Sigmoid colon (tissue), 7 donors: ENCODE results near the gene ABCC8. TPM values are rescaled to one million over a fixed set of nuclear protein-coding genes. Genes with fewer than 3 reads are reported as not detected.

Experiments used
- DNase-seq: peaks from one replicate; pipeline ENCODE4 v3.0.0-alpha.2; 2019
- H3K27ac ChIP-seq, 4 donors: fragments of 200-600 bp; sonication (generic); one replicate each; pipeline ENCODE4 v1.5.1; 2016 to 2019; ENCODE audit warnings: mild to moderate bottlenecking in 1 of 4
- H3K27me3 ChIP-seq, 3 donors: fragments of 200-600 bp; sonication (generic); one replicate each; pipeline ENCODE4 v1.5.1; 2019; ENCODE audit warnings: mild to moderate bottlenecking in 1 of 3
- H3K36me3 ChIP-seq, 4 donors: fragments of 200-600 bp; sonication (generic); one replicate each; pipeline ENCODE4 v1.5.1; 2016 to 2019
- H3K4me1 ChIP-seq, 4 donors: fragments of 200-600 bp; sonication (generic); one replicate each; pipeline ENCODE4 v1.5.1; 2017 to 2019
- H3K4me3 ChIP-seq, 4 donors: fragments of 200-600 bp; sonication (generic); one replicate each; pipeline ENCODE4 v1.5.1; 2017 to 2019; ENCODE audit warnings: mild to moderate bottlenecking in 2 of 4, moderate library complexity in 1 of 4
- H3K9me3 ChIP-seq, 4 donors: fragments of 200-600 bp in 3 of 4; sonication (generic) in 3 of 4; one replicate each; pipeline versions ENCODE4 v1.5.1 to v1.6.1; 2013 to 2019
- CTCF ChIP-seq, 4 experiments: fragments of 450-650 bp in 3 of 4; fragments of 200-600 bp in 1 of 4; IDR thresholded peaks; one replicate each; pipeline ENCODE4 v1.5.1; 2016 to 2019; ENCODE audit warnings: antibody characterized with exemption in 4 of 4, mild to moderate bottlenecking in 3 of 4, moderate library complexity in 2 of 4
- EP300 ChIP-seq, 4 donors: sonication (generic); formaldehyde crosslinking; IDR thresholded peaks; one replicate each; pipeline ENCODE4 v1.6.1; 2017; ENCODE audit warnings: antibody characterized with exemption in 4 of 4
- POLR2A ChIP-seq, 2 donors: fragments of 450-650 bp; IDR thresholded peaks; one replicate each; pipeline ENCODE4 v1.6.1; 2016; ENCODE audit warnings: antibody characterized with exemption in 2 of 2, mild to moderate bottlenecking in 2 of 2, moderate library complexity in 2 of 2
- POLR2AphosphoS5 ChIP-seq, 4 donors: sonication (generic); formaldehyde crosslinking; IDR thresholded peaks; one replicate each; pipeline ENCODE4 v1.6.1; 2017; ENCODE audit warnings: antibody characterized with exemption in 4 of 4
- WGBS, 2 donors: extraction: QIAGEN DNeasy Blood & Tissue Kit; methylation state at CpG; one replicate each; pipeline ENCODE4 v1.1.7; 2013; 5-methylcytosine and 5-hydroxymethylcytosine counted together
- intact Hi-C: fragments of 100-400 bp; cut with DNase I; formaldehyde crosslinking; loops from one replicate; pipeline ENCODE4 v1.15.1; 2023
- polyA plus RNA-seq, 3 donors: library from polyadenylated mRNA; stranded (reverse); fragments of 200-250 nt; gene quantifications; one replicate each; pipeline ENCODE4 v1.2.3, GENCODE V29; 2013
- total RNA-seq, 4 donors: library from RNA; depleted of rRNA; stranded (reverse); fragments of >200 nt; gene quantifications; one replicate each; pipeline ENCODE4 v1.1.0, GENCODE V29; 2016
- donor health status: healthy with polysubstance abuse.
- donor health status: Bipolar disorder and iron deficiency.
- donor health status: healthy.

The ABCC8 gene
- total and polyA plus RNA-seq, 7 donors: 0.23 to 9.7 (median 2.6) TPM

GRCh38 chr11:17521106-17521900 is 44.7 kb upstream of the ABCC8 start:
- Histone ChIP-seq H3K9me3 (no peaks in the 10 kb centered on the region), H3K4me3 (no peak overlapping the region), H3K27ac (no peak overlapping the region), H3K4me1 (peaks cover 0 to under 1% (median 0%) of the 10 kb centered on the region in 4 donors), H3K36me3 (no peaks in the 10 kb centered on the region), H3K27me3 (no peaks in the 10 kb centered on the region)
- TF ChIP-seq POLR2AphosphoS5 (IDR thresholded peaks at IDR 0.05) (no peak), CTCF (IDR thresholded peaks at IDR 0.05) (no peak), EP300 (IDR thresholded peaks at IDR 0.05) (no peak), POLR2A (IDR thresholded peaks at IDR 0.05) (no peak)
- intact Hi-C loops: no loop called here
- DNase-seq: no peak
- 89 to 93% methylated on average over 11 of the region's 11 CpGs for WGBS, 2 donors

GRCh38 chr11:17519061-17519885 is 42.6 kb upstream of the ABCC8 start:
- TF ChIP-seq CTCF (IDR thresholded peaks at IDR 0.05): no peak
- TF ChIP-seq EP300 (IDR thresholded peaks at IDR 0.05): no peak
- no peak for TF ChIP-seq POLR2A (IDR thresholded peaks at IDR 0.05)
- no peak for TF ChIP-seq POLR2AphosphoS5 (IDR thresholded peaks at IDR 0.05)
- Histone ChIP-seq H3K36me3 (no peaks in the 10 kb centered on the region), H3K4me3 (no peak overlapping the region), H3K9me3 (no peaks in the 10 kb centered on the region), H3K4me1 (peaks cover 0 to 14% (median 9%) of the 10 kb centered on the region in 4 donors), H3K27me3 (no peaks in the 10 kb centered on the region), H3K27ac (no peak overlapping the region)
- WGBS, 2 donors: 81 to 88% methylated on average over 7 of the region's 7 CpGs
- no peak for DNase-seq
- intact Hi-C loops: no loop called here

- Histone ChIP-seq H3K4me3 (no peak overlapping the region), H3K9me3 (no peaks in the 10 kb centered on the region), H3K27ac (no peak overlapping the region), H3K36me3 (no peaks in the 10 kb centered on the region), H3K27me3 (no peaks in the 10 kb centered on the region), H3K4me1 (peaks cover 0 to 14% (median 9%) of the 10 kb centered on the region in 4 donors)
- WGBS, 2 donors: 86 to 91% methylated on average over 2 of the region's 2 CpGs
- TF ChIP-seq POLR2AphosphoS5 (IDR thresholded peaks at IDR 0.05): no peak
- no peak for TF ChIP-seq POLR2A (IDR thresholded peaks at IDR 0.05)
- no peak for TF ChIP-seq CTCF (IDR thresholded peaks at IDR 0.05)
- no peak for TF ChIP-seq EP300 (IDR thresholded peaks at IDR 0.05)
- DNase-seq: no peak
- intact Hi-C loops: no loop called here
Observed at GRCh38 chr11:17518366-17518765, 41.7 kb upstream of the ABCC8 start.

- peaks cover 0 to 17% (median 11%) of the 10 kb centered on the region in 4 donors for H3K4me1 ChIP-seq
- H3K27me3 ChIP-seq: no peaks in the 10 kb centered on the region
- H3K4me3 ChIP-seq: no peak overlapping the region
- no peak overlapping the region for H3K27ac ChIP-seq
- no peaks in the 10 kb centered on the region for H3K36me3 ChIP-seq
- TF ChIP-seq EP300 (IDR thresholded peaks at IDR 0.05) (no peak), CTCF (IDR thresholded peaks at IDR 0.05) (no peak), POLR2A (IDR thresholded peaks at IDR 0.05) (no peak), POLR2AphosphoS5 (IDR thresholded peaks at IDR 0.05) (no peak)
- no peak for DNase-seq
- 89 to 95% methylated on average over 10 of the region's 10 CpGs for WGBS, 2 donors
- H3K9me3 ChIP-seq: no peaks in the 10 kb centered on the region
- intact Hi-C loops: no loop called here
Observed at GRCh38 chr11:17517186-17517585, 40.5 kb upstream of the ABCC8 start.
